LNCAP (cell line): ENCODE measurements around the gene CBLN3.
A peak's percentile ranks its signal among the peaks of the same experiment; 100 is the strongest.

Source experiments
- CTCF ChIP-seq: fragments of 450-650 bp; IDR thresholded peaks from 2 replicates; pipeline ENCODE4 v1.5.1; 2017; ENCODE audit warnings: mild to moderate bottlenecking

Gene CBLN3

GRCh38 chr14:24398653-24399446, 30.6 kb downstream of the CBLN3 start, which contains the start of gene NYNRIN:
Gene NYNRIN (plus strand): TSS chr14:24399003. CDS start chr14:24399247, 244 bp downstream.
- no peak for TF ChIP-seq CTCF

DNA sequence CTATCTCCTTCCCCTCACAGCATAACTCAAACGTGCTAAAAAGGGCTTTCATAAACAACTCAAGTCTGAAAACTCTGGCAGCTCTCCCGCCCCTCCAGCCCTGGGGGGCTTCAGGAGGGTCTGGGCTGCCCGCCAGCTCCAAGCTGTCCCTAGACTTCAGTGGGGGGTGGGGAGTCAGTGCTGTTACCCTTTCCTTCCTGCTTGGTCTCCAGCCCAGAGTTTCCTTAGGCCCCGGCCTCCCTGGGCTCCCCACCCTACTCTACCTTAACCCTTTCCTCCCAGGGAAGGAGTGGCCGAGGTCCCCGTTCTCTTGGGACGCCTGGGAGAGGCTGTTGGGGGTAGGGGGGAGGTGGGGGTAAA, 31.2 kb downstream of the CBLN3 start:
- TF ChIP-seq CTCF: no peak

DNA sequence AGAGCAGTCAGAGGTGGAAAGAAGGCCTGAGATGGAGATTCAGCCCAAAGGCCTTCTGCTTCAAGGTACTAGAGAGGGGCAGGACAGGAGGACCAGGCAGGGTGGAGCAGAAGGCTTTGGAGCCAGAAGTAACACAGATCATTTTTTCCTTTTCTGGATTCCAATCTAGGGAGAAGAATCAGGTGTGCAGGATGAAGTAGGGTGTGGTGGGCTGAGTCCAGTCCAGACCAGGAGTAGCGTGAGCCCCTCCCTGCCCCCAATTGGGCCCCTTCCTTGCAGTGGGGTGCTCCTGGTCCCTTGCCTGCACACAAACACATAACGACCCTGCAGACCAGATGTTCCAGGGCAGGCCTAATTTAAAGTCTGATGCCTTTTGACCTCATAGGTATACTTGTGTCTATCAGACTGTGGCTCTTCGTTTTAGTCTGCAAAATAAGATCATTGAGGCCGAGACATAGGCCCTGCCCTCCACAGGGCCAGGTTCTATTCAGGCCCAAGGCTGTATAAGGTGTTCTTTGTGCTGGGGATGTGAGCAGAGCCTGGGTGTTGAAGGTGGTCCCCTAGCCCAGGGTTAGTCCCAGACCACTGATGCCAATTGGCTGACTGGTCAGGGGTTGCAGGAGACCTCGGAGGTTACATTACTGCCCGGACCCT, 31.7 kb downstream of the CBLN3 start:
- no peak for TF ChIP-seq CTCF

- no peak for TF ChIP-seq CTCF
Observed at GRCh38 chr14:24395609-24396582, 33.6 kb downstream of the CBLN3 start.

DNA sequence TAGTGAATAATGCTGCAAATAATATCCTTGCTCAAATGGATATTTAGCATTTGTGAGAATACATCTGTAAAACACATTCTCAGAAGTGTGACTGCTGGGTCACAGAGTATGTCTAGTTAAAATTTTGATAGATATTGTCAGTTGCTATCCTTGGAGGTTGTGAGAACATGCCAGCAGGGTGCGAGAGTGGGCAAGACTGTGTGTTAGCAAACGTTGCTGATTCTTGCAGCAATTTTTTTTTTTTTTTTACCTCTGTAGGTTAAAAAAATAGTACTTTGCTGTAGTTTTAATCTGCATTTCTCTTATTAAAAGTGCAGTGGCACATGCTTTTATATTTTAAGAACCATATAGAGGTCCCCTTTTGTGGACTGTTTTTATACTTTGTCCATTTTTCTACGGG, 35.2 kb downstream of the CBLN3 start:
- no peak for TF ChIP-seq CTCF

- peak; percentile 26; the same call in 1 of the 2 replicates for TF ChIP-seq CTCF
Observed at GRCh38 chr14:24392325-24393091, 37.0 kb downstream of the CBLN3 start.
